Midbrain (tissue), 1 donor: ENCODE data around the gene KCNIP2.

Experiments
- DNase-seq: peaks from one replicate; lab custom pipeline; 2025; lab: John Stamatoyannopoulos, UW

KCNIP2 gene

GRCh38 chr10:101782811-101783735, 60.5 kb downstream of the KCNIP2 start, which contains the start of gene NPM3:
Gene NPM3 (minus strand): TSS chr10:101783446. CDS start chr10:101783390, 56 bp downstream.
- DNase-seq = peak; percentile 65

- DNase-seq = no peak
Observed at GRCh38 chr10:101781984-101782810, 61.4 kb downstream of the KCNIP2 start.

- DNase-seq = no peak
Observed at GRCh38 chr10:101781655-101781983, 62.0 kb downstream of the KCNIP2 start.

- DNase-seq = peak; percentile 65
Observed at GRCh38 chr10:101780818-101781654, 62.6 kb downstream of the KCNIP2 start.

- no peak for DNase-seq
Observed at GRCh38 chr10:101780187-101780817, 63.3 kb downstream of the KCNIP2 start.

GRCh38 chr10:101779544-101780186, 63.9 kb downstream of the KCNIP2 start:
- DNase-seq = peak; percentile 59

GRCh38 chr10:101778781-101779543, 64.6 kb downstream of the KCNIP2 start:
- no peak for DNase-seq

GRCh38 chr10:101778151-101778780, 65.3 kb downstream of the KCNIP2 start:
- no peak for DNase-seq

GRCh38 chr10:101777619-101778145, 65.9 kb downstream of the KCNIP2 start:
- no peak for DNase-seq

GRCh38 chr10:101776161-101776817, 67.3 kb downstream of the KCNIP2 start:
- no peak for DNase-seq
